Measurements from ENCODE around the gene TOPBP1. TPM values are rescaled to one million over a fixed set of nuclear protein-coding genes. Genes with fewer than 3 reads are reported as not detected.

Gene TOPBP1
- total RNA-seq, 4 donors from 2014 or later, result 11.8 to 21.1 (median 16.9) TPM

- DNase-seq (no peak), ATAC-seq (no peak)
- no peak overlapping the region for H3K27ac ChIP-seq
- H3K4me1 ChIP-seq, result no peaks in the 10 kb centered on the region
- no peak for TF ChIP-seq CTCF (IDR thresholded peaks at IDR 0.05 in 4 of 5, conservative IDR thresholded peaks at IDR 0.05 in 1 of 5)
- no peak for TF ChIP-seq POLR2A (IDR thresholded peaks at IDR 0.05)
- H3K36me3 ChIP-seq, result peaks cover 0 to 18% of the 10 kb centered on the region in 2 donors
- in situ Hi-C loops (cut with MboI; ENCODE audit: low sequenced_read_pairs in 4 of 4), result loop anchor here in 1 of 4 donors (25.0 kb wide), 1 partner anchor 881 kb away; the partner anchor contains the start of gene NPHP3
- intact Hi-C loops (cut with DNase I; ENCODE audit: low total_unique reads), result no loop called here
- H3K27me3 ChIP-seq, result no peaks in the 10 kb centered on the region
- no peaks in the 10 kb centered on the region for H3K9me3 ChIP-seq
- no peak overlapping the region for H3K4me3 ChIP-seq
Measured at GRCh38 chr3:133593243-133593642, 68.5 kb downstream of the TOPBP1 start.

- H3K36me3 ChIP-seq, result peaks cover 0 to 20% of the 10 kb centered on the region in 2 donors
- no peaks in the 10 kb centered on the region for H3K4me1 ChIP-seq
- no peak for TF ChIP-seq CTCF (IDR thresholded peaks at IDR 0.05 in 4 of 5, conservative IDR thresholded peaks at IDR 0.05 in 1 of 5)
- no peak overlapping the region for H3K27ac ChIP-seq
- DNase-seq, result no peak
- intact Hi-C loops (cut with DNase I; ENCODE audit: low total_unique reads), result no loop called here
- H3K9me3 ChIP-seq, result no peaks in the 10 kb centered on the region
- H3K4me3 ChIP-seq, result no peak overlapping the region
- in situ Hi-C loops (cut with MboI; ENCODE audit: low sequenced_read_pairs in 4 of 4), result loop anchor here in 1 of 4 donors (25.0 kb wide), 1 partner anchor 881 kb away; the partner anchor contains the start of gene NPHP3
- no peak for ATAC-seq
- H3K27me3 ChIP-seq, result no peaks in the 10 kb centered on the region
Measured at GRCh38 chr3:133592843-133593242, 68.9 kb downstream of the TOPBP1 start.

- Histone ChIP-seq H3K27me3 (no peaks in the 10 kb centered on the region), H3K36me3 (peaks cover 3 to 35% of the 10 kb centered on the region in 2 donors), H3K27ac (no peak overlapping the region), H3K4me1 (no peaks in the 10 kb centered on the region), H3K9me3 (no peaks in the 10 kb centered on the region), H3K4me3 (no peak overlapping the region)
- TF ChIP-seq POLR2A (IDR thresholded peaks at IDR 0.05) (no peak), CTCF (IDR thresholded peaks at IDR 0.05 in 4 of 5, conservative IDR thresholded peaks at IDR 0.05 in 1 of 5) (no peak)
- no peak for DNase-seq
- ATAC-seq, result no peak
- intact Hi-C loops (cut with DNase I; ENCODE audit: low total_unique reads) (no loop called here), in situ Hi-C loops (cut with MboI; ENCODE audit: low sequenced_read_pairs in 4 of 4) (loop anchor here in 1 of 4 donors (25.0 kb wide), 1 partner anchor 879 kb away; the partner anchor contains the start of gene NPHP3)
Measured at GRCh38 chr3:133591271-133591742, 70.4 kb downstream of the TOPBP1 start.

- no peak overlapping the region for H3K27ac ChIP-seq
- in situ Hi-C loops (cut with MboI; ENCODE audit: low sequenced_read_pairs in 4 of 4), result loop anchor here in 1 of 4 donors (25.0 kb wide), 1 partner anchor 877 kb away; the partner anchor contains the start of gene NPHP3
Measured at GRCh38 chr3:133589503-133589902, 72.2 kb downstream of the TOPBP1 start.

More at GRCh38 chr3:133589503-133589902, 72.2 kb downstream of the TOPBP1 start:
- ATAC-seq (no peak), DNase-seq (no peak)
- H3K27me3 ChIP-seq, result no peaks in the 10 kb centered on the region
- H3K4me3 ChIP-seq, result no peak overlapping the region
- no peak for TF ChIP-seq CTCF (IDR thresholded peaks at IDR 0.05 in 4 of 5, conservative IDR thresholded peaks at IDR 0.05 in 1 of 5)
- TF ChIP-seq POLR2A (IDR thresholded peaks at IDR 0.05), result no peak
- intact Hi-C loops (cut with DNase I; ENCODE audit: low total_unique reads), result no loop called here
- H3K9me3 ChIP-seq, result no peaks in the 10 kb centered on the region
- no peaks in the 10 kb centered on the region for H3K4me1 ChIP-seq
- peaks cover 5 to 53% of the 10 kb centered on the region in 2 donors for H3K36me3 ChIP-seq

Data from gastrocnemius medialis (tissue), 4 donors.